GM19324 (cell line): ENCODE results near the gene TAOK3.

Experiments
- ATAC-seq: cut with Tn5 transposase; IDR thresholded peaks from one replicate; pipeline ENCODE4 v1.9.1; 2021; ENCODE audit warnings: mild to moderate bottlenecking, moderate library complexity; ENCODE audit not compliant: unreplicated experiment, low FRiP score

TAOK3 gene

DNA sequence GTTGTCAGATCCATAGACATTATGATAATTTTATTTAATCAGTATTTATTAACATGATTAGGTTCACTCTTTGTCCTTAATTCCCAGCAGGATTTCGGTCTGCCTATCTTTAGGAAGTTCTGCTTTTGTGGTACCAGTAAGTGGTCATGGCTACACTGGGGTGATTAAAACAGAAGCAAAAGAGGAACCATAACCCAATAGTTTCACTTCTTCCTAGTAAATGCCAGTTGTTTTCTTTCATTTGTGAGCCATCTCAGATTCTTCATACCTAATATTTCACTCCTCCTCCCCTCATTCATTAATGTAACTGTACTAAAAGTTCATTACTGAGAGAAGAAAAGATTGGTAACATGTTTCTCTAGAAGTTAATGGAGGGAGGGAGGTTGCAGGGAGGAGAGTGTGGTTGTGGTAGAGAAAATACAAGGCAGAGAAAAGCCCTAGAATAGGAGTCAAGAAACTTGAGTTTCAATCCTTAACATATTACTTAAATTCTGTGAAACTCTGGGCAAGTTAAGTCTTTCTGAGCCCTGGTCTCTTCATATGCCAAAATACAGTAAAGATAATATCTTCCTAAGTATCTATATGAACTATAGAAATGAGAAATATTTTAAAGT is 135.5 kb downstream of the TAOK3 start:
- peak; percentile 79 for ATAC-seq

DNA sequence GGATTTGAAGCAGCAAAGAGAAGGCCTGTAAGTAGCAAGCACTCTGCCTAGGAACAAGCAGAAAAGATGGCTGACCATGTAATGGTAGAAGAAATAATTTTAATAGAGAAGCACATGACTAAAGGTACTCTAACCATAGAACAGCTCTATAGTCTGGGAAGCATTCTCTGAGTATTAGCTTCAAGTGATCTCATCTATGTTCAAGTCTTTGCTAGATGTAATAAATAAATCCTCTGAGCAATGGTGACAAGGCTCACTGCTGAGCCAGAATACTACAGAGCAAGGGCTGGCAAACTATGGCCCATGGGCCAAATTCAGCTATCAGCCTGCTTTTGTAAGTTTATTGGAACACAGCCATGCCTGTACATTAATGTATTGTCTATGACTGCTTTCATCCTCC is 152.0 kb downstream of the TAOK3 start:
- no peak for ATAC-seq

DNA sequence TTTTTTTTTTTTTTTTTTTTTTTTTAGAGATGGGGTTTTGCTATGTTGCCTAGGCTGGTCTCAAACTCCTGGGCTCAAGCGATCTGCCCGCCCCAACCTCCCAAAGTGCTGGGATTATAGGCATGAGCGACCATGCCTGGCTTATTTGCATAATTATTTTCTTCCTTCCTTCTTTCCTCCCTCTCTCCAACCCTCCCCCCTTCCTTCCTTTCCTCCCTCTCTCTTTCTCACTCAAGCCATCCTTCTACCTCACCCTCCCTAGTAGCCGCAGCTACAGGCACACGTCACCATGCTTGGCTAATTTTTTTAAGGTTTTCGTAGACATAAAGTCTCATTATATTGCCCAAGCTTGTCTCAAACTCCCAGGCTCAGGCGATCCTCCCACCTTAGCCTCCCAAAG is 152.9 kb downstream of the TAOK3 start:
- no peak for ATAC-seq

DNA sequence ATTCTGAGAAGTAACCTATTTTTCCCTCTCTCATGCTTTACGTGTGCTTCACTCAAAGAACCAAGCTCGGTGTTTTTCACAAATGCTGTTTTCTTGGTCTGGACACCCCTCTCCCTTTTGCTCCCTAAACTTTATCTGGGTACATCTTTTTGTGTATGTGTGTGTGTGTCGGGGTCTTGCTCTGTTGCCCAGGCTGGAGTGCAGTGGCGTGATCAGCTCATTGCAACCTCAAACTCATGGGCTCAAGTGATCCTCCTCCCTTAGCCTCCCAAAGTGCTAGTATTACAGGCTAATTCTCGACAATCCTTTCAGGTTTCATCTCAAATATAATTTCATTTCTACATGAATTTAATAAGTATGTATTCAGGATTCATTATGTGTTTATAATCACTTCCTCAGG is 153.6 kb downstream of the TAOK3 start:
- no peak for ATAC-seq

DNA sequence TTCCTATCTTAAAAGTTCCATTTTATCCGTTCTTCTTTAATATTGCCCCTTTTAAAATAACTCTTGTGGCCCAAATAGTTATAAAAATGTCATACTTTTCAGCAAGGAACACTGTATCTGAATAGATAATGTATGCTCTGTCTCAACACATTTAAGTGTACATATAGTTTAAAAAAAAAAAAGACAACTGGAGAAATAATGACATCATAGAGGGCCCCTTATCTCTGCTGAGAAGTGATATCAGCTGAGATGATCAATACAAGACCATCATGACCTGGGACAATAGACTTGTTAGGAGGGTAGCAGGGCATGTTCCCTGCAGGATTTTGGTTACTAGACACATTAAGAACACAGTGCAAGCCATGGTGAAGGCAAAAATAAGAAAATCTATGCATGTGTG is 159.3 kb downstream of the TAOK3 start:
- ATAC-seq: no peak

DNA sequence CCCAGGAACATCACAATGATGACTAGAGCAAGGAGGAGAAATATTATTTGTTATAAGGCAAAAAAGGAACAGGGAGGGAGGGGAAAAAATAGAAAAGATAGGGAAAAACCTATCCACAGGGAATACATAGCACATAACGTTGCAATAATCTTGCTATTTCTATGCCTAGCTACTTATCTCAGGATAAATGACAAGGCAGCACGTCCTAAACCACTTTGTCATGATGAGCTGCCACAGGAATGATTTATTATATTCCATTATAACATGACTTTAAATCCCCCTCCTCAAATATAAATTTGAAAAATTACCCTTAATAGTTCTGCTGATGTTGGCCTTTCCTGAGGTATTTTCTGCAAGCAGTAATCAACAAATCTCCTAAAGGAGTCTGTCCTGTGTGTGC is 160.1 kb downstream of the TAOK3 start:
- ATAC-seq: no peak

DNA sequence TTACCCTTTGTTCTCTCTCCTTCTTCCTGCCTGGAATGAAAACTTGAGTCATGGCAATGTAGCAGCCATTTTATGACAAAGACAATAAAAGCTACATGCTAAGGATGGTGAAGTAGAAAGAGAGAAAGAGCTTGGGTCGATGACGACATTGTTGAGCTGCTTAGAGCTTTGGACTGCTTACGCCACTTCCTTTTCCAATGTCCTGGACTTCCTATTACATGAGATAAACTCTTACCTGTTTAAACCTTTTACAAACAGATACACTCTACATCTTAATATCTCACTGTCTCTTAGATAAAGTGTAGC is 166.6 kb downstream of the TAOK3 start:
- no peak for ATAC-seq

DNA sequence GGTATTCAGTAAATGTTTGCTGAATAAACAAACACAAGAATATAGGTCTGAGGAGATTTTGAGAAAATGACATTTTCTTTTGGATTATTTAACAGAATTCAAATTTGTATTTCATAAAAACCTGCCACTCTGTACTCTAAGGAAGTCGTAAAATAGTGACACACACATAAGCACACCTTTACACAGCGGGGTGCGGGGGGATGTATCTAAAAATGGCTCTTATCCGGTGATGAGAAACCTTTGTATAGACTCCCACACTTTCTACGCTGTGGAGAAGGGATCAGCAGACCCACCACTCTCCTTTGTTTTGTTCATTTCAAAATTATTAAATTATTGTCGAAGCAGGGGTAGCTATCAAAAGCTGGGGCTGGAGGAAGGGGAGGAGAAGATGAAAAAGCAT is 178.7 kb downstream of the TAOK3 start:
- ATAC-seq: no peak

DNA sequence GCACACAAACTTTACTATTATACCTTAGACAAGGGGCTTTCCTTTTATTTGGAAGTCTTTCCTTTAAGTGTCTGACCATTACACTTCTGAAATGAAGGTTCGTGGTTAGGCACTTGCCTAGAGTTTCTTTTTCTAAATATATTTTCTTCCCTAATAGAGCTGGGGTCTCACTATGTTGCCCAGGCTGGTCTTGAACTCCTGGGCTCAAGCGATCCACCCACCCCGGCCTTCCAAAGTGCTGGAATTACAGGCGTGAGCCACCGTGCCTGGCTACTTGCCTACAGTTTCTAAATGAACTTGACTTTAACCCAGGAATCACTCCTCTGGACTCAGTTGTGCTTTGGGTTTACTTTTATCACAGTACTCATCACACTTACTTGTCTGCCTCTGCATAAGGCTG is 179.2 kb downstream of the TAOK3 start:
- no peak for ATAC-seq

DNA sequence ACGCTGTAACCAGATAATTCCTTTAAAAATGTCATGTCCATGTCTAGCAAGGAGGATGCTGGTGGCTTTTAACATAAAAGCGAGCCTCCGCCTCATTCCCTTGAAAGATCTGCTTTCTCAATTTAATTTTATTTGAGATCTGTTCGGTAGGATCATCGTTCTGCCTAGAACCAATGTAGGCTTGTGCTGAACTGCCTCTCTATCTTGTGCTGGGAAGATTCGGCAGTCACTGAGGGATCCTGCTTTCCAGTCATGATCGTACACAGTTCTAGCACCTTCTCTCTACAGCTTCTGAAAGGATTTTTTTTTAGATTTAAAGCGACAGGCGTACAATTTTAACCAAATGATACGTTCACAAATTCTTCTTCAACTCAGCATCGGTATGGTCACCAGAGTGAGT is 182.4 kb downstream of the TAOK3 start:
- no peak for ATAC-seq

DNA sequence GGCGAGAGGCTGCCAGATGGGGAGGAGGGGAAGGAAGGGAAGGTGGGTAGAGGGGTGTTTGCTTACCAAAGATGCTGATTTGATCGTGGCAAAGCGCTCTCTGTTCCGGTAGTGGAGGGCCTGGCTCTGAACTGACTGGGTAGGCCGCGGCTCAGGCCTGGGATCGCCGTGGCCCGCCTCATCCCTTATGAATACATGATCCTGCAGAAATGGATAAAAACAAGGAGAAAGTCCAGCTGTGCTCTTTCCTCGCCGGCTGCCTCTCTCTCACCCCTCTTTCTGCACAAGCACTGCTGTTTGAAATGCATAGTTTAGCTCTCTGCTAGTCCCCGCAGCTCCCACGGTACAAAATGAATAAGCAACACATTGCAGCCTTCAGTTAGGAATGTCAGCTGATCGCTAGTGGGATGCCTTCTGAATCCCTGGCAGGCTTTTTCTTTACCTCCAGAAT is 182.9 kb downstream of the TAOK3 start:
- ATAC-seq: no peak

DNA sequence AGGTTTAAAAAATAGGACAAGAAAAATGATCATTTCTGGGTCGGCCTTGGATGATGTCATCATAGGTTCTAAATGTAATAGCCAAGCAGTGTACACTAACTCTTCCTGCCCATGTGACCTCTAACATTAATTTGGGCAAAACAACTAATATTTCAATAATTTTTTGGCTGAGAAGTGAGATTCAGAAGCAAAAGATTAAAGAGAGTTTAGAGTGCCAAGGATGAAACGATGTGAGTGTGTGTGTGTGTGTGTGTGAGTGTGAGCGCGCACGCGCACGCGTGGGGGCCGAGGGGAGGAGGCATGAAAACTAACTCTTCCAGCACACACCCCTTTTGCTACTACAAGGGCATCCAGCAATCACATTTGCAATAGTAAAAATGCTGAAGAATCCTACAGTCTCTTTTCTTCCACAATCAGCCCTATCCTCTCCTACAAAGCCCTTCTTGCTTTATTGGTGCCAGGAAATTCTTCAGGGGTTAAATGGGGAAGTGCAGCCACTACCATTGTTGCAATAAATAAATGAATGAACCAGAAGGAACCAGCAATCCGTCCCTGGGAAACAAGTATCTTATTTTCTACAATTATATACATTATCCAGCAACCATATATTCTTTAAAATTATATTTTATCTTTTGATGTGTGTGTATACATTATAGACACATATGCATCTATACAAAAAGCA is 183.9 kb downstream of the TAOK3 start:
- no peak for ATAC-seq

DNA sequence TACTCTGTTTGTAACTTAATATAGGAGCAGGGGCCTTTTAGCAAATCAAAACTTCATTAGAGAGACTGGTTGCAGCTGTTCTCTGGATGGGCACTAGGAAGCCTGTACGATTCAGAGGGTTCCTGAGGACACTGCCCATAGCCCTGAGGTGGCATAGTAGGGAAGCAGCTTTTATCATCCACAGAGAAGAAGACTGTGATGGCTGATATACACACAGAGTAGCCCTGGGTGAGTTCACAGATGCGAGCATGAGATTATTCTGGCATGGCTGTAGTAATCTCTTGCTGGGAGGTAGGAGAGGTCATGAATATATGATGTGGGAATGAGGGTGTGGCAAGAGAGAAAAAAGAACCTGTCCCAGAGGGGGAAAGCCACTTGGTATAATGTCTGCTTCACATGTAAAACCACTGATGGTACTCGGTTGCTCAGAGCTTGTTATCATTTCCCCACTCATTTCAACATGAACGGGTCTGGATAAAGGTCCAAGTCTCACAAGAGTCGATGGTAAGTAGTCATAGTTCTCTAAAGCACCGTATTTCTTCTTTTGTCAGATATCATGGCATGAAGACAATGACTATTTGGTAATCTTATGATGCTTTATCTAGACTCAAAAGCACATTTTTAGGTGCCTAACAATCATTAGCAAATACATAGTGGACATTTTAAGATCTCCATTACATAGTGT is 184.8 kb downstream of the TAOK3 start:
- no peak for ATAC-seq

DNA sequence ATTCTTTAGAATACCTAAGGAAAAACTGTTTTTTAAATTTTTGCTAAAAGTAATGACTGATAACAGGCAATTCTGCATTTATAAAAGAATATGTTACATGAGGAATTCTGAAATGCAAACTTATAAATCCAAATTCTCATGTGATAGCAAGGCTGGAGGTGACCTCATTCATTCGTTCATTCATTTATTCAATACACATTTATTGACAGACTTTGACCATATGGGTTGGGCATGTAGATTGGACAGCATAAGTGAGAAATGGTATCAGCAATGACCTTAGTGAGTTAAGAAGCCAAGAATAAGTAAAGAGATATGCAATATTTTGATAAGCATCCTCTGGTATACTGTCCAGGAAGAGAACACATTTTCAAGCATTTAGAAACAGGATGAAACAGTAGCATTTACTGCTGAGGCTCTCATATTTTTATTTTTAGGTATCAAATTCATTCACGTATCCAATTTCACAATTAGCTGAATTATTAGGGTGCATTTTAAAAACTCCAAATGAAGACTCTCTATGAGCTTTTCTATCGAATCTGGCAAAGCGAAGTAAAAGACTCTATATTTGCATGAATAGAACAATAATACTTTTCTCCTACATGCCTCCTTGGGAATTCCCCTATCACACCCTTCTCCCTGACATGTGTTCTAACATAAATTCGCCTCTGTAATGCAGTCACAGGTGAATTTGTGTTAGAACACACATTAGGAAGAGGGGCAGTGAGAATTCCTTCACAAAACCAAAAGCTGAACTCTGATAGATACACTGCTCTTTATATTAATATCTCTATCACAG is 186.9 kb downstream of the TAOK3 start:
- no peak for ATAC-seq

DNA sequence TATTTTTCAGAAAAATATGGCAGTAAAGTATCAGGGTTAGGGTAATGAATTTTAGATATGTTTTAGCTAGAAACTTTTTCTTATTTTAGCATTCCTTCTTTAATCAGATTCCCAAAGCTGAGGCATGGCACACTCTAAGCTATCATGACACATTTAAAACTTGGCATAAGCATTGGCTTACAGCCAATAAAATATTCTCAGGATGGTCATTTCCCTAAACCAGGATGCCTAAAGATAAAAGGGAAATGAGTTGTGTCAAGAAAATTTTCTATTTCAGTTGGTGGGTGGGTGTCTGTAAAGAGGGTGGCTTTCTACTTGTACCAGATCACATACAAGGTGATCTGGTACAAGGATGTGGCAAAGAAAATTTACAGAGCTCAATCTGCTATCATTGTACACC is 189.0 kb downstream of the TAOK3 start:
- no peak for ATAC-seq

DNA sequence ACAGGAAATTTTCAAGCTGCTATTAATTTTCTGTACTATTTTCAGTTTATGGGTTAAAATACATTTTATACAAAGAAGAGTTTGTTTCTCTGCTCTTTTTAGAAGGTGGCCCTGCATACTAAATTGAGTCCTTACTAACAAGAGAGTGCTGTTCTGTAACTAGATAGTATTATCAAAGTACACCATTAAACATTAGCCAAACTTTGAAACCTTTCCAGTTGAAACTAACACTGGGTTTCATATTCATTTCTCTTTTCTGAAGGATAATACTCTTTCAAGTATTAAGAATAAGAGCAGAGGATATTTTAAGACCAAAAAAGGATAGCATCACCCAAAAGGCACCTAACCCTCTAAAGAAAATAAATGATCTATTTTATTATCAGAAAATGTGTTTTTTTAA is 189.6 kb downstream of the TAOK3 start:
- ATAC-seq: no peak

DNA sequence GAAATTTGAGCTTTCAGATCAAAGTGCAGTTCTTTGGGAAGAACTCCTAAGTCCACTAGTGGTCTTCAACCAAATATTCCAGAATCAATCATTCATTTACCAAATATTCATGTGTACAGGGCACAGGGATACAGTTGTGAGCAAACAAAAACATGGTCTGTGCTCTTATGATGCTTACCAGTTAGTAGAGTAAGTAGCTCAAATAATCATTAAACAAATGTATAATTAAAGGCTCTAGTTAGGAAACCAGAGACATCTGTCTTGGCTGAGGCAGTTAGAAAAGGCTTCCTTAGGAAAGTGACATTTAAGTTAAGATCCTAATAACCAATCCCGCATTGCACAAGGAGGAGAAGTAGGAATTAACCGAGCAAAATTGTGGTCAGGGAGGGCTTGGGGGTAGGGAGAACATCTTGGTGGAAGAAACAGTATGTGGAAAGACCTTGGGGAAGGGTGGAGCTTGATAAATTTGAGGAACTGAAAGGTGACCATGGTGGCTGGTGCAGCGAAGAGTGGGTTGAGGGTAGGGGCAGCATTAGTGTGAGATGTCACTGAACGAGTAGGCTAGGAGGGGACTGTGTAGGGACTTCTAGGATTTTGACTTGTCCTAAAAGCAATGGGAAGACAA is 196.8 kb downstream of the TAOK3 start:
- no peak for ATAC-seq

DNA sequence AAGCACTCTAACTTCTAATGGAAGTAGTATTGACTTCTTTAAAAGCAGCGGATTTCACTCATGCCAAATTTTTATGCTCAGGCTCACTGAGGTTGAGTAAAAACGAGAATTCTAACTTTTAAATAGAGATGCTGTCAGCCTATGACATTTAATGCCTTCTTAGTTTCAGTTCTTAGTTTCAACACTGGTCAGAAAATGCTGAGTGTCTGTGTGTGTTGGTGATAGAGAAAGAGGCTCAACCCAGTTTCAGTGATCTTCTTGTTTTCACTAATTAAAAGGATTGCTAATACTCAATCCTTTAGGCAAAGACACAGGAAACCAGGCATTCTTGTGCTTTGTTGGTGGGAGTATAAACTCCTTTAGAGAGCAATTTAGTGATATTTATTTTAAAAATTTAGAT is 205.8 kb downstream of the TAOK3 start:
- peak; percentile 86 for ATAC-seq

DNA sequence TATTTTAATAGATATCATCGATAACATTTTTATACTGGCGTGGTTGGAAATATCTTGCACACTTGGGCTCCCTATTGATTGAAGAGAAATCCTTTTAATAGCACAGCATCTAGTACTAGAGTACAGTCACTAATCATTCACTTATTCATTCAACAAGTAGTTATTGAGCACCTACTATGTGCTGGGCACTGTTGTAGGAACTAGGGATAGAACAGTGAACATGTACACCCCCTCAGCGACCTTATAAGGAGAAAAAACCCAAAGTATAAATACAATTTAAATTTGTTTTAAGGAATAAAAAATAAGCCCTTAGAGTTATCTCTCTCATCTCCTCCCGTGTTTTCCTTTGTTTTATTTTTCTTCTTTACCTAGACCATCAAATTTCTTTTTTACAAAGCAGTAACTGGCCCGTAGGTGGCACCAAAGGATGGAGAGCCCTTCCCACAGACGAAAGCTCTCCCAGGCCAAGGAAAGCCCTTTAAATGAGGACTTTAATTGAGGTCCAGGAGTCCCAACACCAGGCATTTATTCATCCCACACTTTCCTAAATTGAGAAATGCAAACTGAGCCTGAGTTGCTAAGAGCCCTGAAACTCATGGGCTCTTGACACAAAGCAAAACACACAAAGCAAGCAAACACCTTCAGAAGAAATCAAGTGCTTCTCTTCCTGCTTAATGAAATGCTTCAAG is 207.8 kb downstream of the TAOK3 start:
- ATAC-seq: no peak

DNA sequence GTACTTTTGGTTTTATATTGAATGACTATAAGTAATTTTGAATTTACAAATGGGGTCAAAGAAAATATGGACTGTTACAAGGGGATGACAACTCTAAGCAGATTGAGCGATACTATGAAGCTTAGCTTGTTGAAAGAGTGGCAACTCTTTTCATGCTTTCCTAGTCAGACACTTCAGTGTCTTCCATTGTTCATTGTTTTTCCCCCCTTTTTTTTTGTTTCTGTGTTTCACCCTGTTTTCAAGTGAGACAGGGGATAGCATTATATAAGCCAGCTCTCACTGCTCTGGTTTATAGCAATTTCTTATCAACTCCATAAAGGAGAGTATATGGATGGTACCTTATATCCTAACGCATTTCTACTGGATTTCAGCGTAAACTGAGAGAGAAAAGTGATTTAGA is 212.2 kb downstream of the TAOK3 start:
- ATAC-seq: no peak
